OCI-LY7 (cell line): ENCODE measurements around the gene AGT. TPM values are rescaled to one million over a fixed set of nuclear protein-coding genes. Genes with fewer than 3 reads are reported as not detected.
"Not testable (repeated sequence)": the region's sequence is repeated elsewhere in the genome, so short reads cannot be mapped to it uniquely, and the experiment has no call there.

Source experiments
- BruUV-seq: library from RNA; stranded (reverse); fragments of 400-500 nt; replicated peaks from 2 replicates; lab custom pipeline; 2021; lab: Mats Ljungman, UMichigan
- CTCF ChIA-PET: fragments of 300-600 bp; sonication (Branson Sonifier 250); formaldehyde crosslinking; loops from one replicate; lab custom pipeline; 2022; ENCODE audit warnings: antibody characterized with exemption; ENCODE audit not compliant: unreplicated experiment; lab: Charles Lee
- POLR2A ChIA-PET: fragments of 300-600 bp; sonication (Branson Sonifier 250); formaldehyde crosslinking; loops from one replicate; lab custom pipeline; 2022; ENCODE audit warnings: antibody characterized with exemption; lab: Charles Lee
- DNase-seq: peaks from one replicate; pipeline ENCODE4 v3.0.0-alpha.2; 2015; ENCODE audit warnings: low spot score
- H2AFZ ChIP-seq: fragments of 200-600 bp; sonication (generic), shearing (Covaris generic); 2 replicates; pipeline ENCODE4 v1.6.1; 2014; ENCODE audit warnings: mild to moderate bottlenecking, antibody characterized with exemption, low read length, moderate library complexity
- H3K27ac ChIP-seq: fragments of 200-600 bp; sonication (generic); 2 replicates; pipeline ENCODE4 v1.5.1; 2014; ENCODE audit warnings: mixed run types, low read depth, mild to moderate bottlenecking, moderate library complexity, low read length, inconsistent platforms; ENCODE audit not compliant: poor library complexity, severe bottlenecking
- H3K36me3 ChIP-seq: fragments of 200-600 bp; sonication (generic); 2 replicates; pipeline ENCODE4 v1.6.1; 2014; ENCODE audit warnings: mild to moderate bottlenecking, antibody characterized with exemption, low read length, moderate library complexity, mixed read lengths; ENCODE audit not compliant: insufficient read depth
- H3K4me1 ChIP-seq: fragments of 200-600 bp; sonication (generic); 2 replicates; pipeline ENCODE4 v1.5.1; 2014; ENCODE audit warnings: mild to moderate bottlenecking, low read length; ENCODE audit not compliant: insufficient read depth, poor library complexity, severe bottlenecking
- H3K4me2 ChIP-seq: fragments of 200-600 bp; sonication (generic); 2 replicates; pipeline ENCODE4 v1.6.1; 2014; ENCODE audit warnings: mild to moderate bottlenecking, low read length
- H3K4me3 ChIP-seq: fragments of 200-600 bp; sonication (generic); 2 replicates; pipeline ENCODE4 v1.5.1; 2014; ENCODE audit warnings: mild to moderate bottlenecking, low read depth, low read length; ENCODE audit not compliant: poor library complexity, severe bottlenecking
- H3K79me2 ChIP-seq: fragments of 200-600 bp; sonication (generic); 2 replicates; pipeline ENCODE4 v1.6.1; 2016; ENCODE audit warnings: low read depth, mild to moderate bottlenecking, low read length, moderate library complexity, mixed read lengths; ENCODE audit not compliant: insufficient read depth
- H3K9me2 ChIP-seq: fragments of 200-600 bp; sonication (generic); 2 replicates; pipeline ENCODE4 v1.6.1; 2016; ENCODE audit warnings: mild to moderate bottlenecking, low read length, mixed read lengths; ENCODE audit not compliant: insufficient read depth
- H3K9me3 ChIP-seq: fragments of 200-600 bp; sonication (generic); 2 replicates; pipeline ENCODE4 v1.6.1; 2014; ENCODE audit warnings: mild to moderate bottlenecking, mixed run types, low read length, mixed read lengths
- H4K20me1 ChIP-seq: fragments of 200-600 bp; sonication (generic); 2 replicates; pipeline ENCODE4 v1.6.1; 2014; ENCODE audit warnings: mild to moderate bottlenecking, antibody characterized with exemption, low read length, moderate library complexity, mixed read lengths; ENCODE audit not compliant: insufficient read depth
- EZH2phosphoT487 ChIP-seq: fragments of 200-600 bp; sonication (generic); IDR thresholded peaks from 2 replicates; pipeline ENCODE4 v1.6.1; 2018; ENCODE audit warnings: low read depth, borderline replicate concordance, mild to moderate bottlenecking, mixed run types, antibody characterized with exemption, low read length, moderate library complexity, mixed read lengths
- intact Hi-C: fragments of 100-400 bp; cut with micrococcal nuclease; formaldehyde crosslinking; loops from one replicate; pipeline ENCODE4 v1.10.0; 2022; ENCODE audit not compliant: unreplicated experiment
- total RNA-seq, 2 experiments: library from RNA; depleted of rRNA in 1 of 2; stranded (reverse); fragments of >200 nt in 1 of 2; shearing (Covaris generic) in 1 of 2; gene quantifications; 2 replicates each; pipeline ENCODE4 v1.2.3, GENCODE V29; 2014 to 2022
- TF ChIP-seq, protein P1 (sequence below): fragments of 200-600 bp; sonication (generic); conservative IDR thresholded peaks from 2 replicates; pipeline ENCODE4 v1.5.1; 2014; ENCODE audit warnings: mild to moderate bottlenecking, antibody characterized with exemption, low read length, moderate library complexity, mixed read lengths

The AGT gene
- total RNA-seq, 2 experiments from 2014 or later: not detected

DNA sequence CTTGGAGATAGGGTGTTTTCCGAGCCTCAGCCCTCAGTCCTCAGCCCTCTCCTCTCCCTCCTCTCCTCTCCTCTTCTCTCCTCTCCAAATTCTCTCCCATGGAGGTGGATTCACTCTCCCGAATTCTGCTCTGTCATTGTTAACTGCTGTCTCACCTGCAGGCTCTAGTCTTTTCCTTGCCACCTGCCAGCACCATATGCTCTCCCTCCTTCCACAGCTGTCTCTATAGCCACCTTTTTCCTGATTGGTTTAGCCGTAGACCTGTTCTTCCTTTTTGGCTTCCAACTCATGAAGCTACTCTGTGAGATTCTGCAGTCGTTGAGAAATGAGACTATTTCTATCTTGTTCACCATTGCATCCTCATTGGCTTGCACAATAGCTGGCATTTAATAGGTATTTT lies 51.9 kb downstream of the AGT start:
- no peak overlapping the region for H3K27ac ChIP-seq
- H2AFZ ChIP-seq: no peak overlapping the region
- peaks cover 75% of the 10 kb centered on the region for H3K36me3 ChIP-seq
- H3K9me2 ChIP-seq: no peaks in the 10 kb centered on the region
- H3K9me3 ChIP-seq: no peaks in the 10 kb centered on the region
- no peak for DNase-seq
- H4K20me1 ChIP-seq: no peaks in the 10 kb centered on the region
- TF ChIP-seq EZH2phosphoT487: no peak
- TF ChIP-seq, protein P1, sequence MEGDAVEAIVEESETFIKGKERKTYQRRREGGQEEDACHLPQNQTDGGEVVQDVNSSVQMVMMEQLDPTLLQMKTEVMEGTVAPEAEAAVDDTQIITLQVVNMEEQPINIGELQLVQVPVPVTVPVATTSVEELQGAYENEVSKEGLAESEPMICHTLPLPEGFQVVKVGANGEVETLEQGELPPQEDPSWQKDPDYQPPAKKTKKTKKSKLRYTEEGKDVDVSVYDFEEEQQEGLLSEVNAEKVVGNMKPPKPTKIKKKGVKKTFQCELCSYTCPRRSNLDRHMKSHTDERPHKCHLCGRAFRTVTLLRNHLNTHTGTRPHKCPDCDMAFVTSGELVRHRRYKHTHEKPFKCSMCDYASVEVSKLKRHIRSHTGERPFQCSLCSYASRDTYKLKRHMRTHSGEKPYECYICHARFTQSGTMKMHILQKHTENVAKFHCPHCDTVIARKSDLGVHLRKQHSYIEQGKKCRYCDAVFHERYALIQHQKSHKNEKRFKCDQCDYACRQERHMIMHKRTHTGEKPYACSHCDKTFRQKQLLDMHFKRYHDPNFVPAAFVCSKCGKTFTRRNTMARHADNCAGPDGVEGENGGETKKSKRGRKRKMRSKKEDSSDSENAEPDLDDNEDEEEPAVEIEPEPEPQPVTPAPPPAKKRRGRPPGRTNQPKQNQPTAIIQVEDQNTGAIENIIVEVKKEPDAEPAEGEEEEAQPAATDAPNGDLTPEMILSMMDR: no peak
- POLR2A ChIA-PET: interaction anchor here (0.5 to 0.7 kb wide), 3 partner anchors 40 to 956 kb away, joined by 3 to 4 read pairs (median 4); no protein-coding TSS in a partner anchor
- intact Hi-C loops: no loop called here
- CTCF ChIA-PET: no interaction called here
- no peak overlapping the region for H3K4me2 ChIP-seq
- no TSS peak for BruUV-seq
- H3K4me3 ChIP-seq: no peak overlapping the region
- H3K4me1 ChIP-seq: no peaks in the 10 kb centered on the region
- peaks cover 4% of the 10 kb centered on the region; the same call in 1 of the 2 replicates for H3K79me2 ChIP-seq

- CTCF ChIA-PET: no interaction called here
- TF ChIP-seq, protein P1: no peak
- no peak for TF ChIP-seq EZH2phosphoT487
- POLR2A ChIA-PET: no interaction called here
Measured at GRCh38 chr1:230658691-230659090, 55.2 kb downstream of the AGT start.

DNA sequence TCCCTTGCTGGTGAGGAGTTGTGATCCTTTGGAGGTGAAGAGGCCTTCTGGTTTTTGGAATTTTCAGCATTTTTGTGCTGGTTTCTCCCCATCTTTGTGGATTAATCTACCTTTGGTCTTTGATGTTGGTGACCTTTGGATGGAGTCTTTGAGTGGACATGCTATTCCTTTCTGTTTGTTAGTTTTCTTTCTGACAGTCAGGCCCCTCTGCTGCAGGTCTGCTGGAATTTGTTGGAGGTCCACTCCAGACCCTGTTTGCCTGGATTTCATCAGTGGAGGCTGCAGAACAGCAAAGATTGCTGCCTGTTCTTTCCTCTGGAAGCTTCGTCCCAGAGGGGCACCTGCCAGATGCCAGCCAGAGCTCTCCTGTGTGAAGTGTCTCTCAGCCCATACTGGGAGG lies 55.8 kb downstream of the AGT start:
- H3K4me2 ChIP-seq, H2AFZ ChIP-seq, H3K27ac ChIP-seq, H3K4me3 ChIP-seq, H4K20me1 ChIP-seq, H3K4me1 ChIP-seq, DNase-seq, H3K9me2 ChIP-seq, POLR2A ChIA-PET, CTCF ChIA-PET, H3K9me3 ChIP-seq, BruUV-seq, intact Hi-C loops: not testable (repeated sequence)
- peaks cover 19% of the 10 kb centered on the region; the same call in 1 of the 2 replicates for H3K79me2 ChIP-seq
- H3K36me3 ChIP-seq: peaks cover 40% of the 10 kb centered on the region

More at GRCh38 chr1:230658691-230659090, 55.2 kb downstream of the AGT start:
- peaks cover 13% of the 10 kb centered on the region; the same call in 1 of the 2 replicates for H3K79me2 ChIP-seq
- no peak overlapping the region for H3K4me3 ChIP-seq
- no peaks in the 10 kb centered on the region for H3K4me1 ChIP-seq
- no peak overlapping the region for H3K4me2 ChIP-seq
- intact Hi-C loops: no loop called here
- no peaks in the 10 kb centered on the region for H4K20me1 ChIP-seq
- no peak overlapping the region for H3K27ac ChIP-seq
- H2AFZ ChIP-seq: no peak overlapping the region
- peaks cover 45% of the 10 kb centered on the region for H3K36me3 ChIP-seq
- no peak for DNase-seq
- no TSS peak for BruUV-seq
- no peaks in the 10 kb centered on the region for H3K9me3 ChIP-seq
- no peaks in the 10 kb centered on the region for H3K9me2 ChIP-seq

- H3K36me3 ChIP-seq: peaks cover 26% of the 10 kb centered on the region
- H4K20me1 ChIP-seq, BruUV-seq, intact Hi-C loops, DNase-seq, H3K4me2 ChIP-seq, H3K9me2 ChIP-seq, H3K4me3 ChIP-seq, CTCF ChIA-PET, H2AFZ ChIP-seq, H3K27ac ChIP-seq, H3K4me1 ChIP-seq: not testable (repeated sequence)
- H3K9me3 ChIP-seq: peaks cover 13% of the 10 kb centered on the region; the same call in 1 of the 2 replicates
- H3K79me2 ChIP-seq: peaks cover 33% of the 10 kb centered on the region
- POLR2A ChIA-PET: interaction anchor here (1.0 kb wide), 1 partner anchor 29 kb away, joined by 3 read pairs; no protein-coding TSS in a partner anchor
Measured at GRCh38 chr1:230656719-230657118, 57.2 kb downstream of the AGT start.
